GM21367 (cell line): ENCODE results near the gene MTARC2.
A peak's percentile ranks its signal among the peaks of the same experiment; 100 is the strongest.

ENCODE experiments used
- ATAC-seq: cut with Tn5 transposase; IDR thresholded peaks from one replicate; pipeline ENCODE4 v1.9.1; 2021; ENCODE audit not compliant: unreplicated experiment

Gene MTARC2

GRCh38 chr1:220797044-220797443, 48.9 kb downstream of the MTARC2 start:
- no peak for ATAC-seq

- no peak for ATAC-seq
Observed at GRCh38 chr1:220797553-220797952, 49.4 kb downstream of the MTARC2 start.

- ATAC-seq: no peak
Observed at GRCh38 chr1:220798338-220798737, 50.2 kb downstream of the MTARC2 start.

GRCh38 chr1:220800262-220800661, 52.1 kb downstream of the MTARC2 start:
- no peak for ATAC-seq

GRCh38 chr1:220803401-220804201, 55.5 kb downstream of the MTARC2 start:
- no peak for ATAC-seq

- ATAC-seq: no peak
Observed at GRCh38 chr1:220804202-220804586, 56.1 kb downstream of the MTARC2 start.

- ATAC-seq: no peak
Observed at GRCh38 chr1:220806408-220806807, 58.3 kb downstream of the MTARC2 start.

GRCh38 chr1:220807726-220808125, 59.6 kb downstream of the MTARC2 start:
- no peak for ATAC-seq

GRCh38 chr1:220808345-220809186, 60.4 kb downstream of the MTARC2 start:
- no peak for ATAC-seq

GRCh38 chr1:220809187-220809550, 61.0 kb downstream of the MTARC2 start:
- no peak for ATAC-seq

GRCh38 chr1:220809704-220810103, 61.6 kb downstream of the MTARC2 start:
- no peak for ATAC-seq

GRCh38 chr1:220810179-220810653, 62.1 kb downstream of the MTARC2 start:
- peak; percentile 98 for ATAC-seq

GRCh38 chr1:220810963-220811362, 62.8 kb downstream of the MTARC2 start:
- no peak for ATAC-seq

GRCh38 chr1:220811695-220812094, 63.6 kb downstream of the MTARC2 start:
- no peak for ATAC-seq

- ATAC-seq: no peak
Observed at GRCh38 chr1:220812308-220812707, 64.2 kb downstream of the MTARC2 start.

- ATAC-seq: no peak
Observed at GRCh38 chr1:220813013-220813412, 64.9 kb downstream of the MTARC2 start.

GRCh38 chr1:220815409-220815808, 67.3 kb downstream of the MTARC2 start:
- no peak for ATAC-seq

- ATAC-seq: no peak
Observed at GRCh38 chr1:220817907-220818306, 69.8 kb downstream of the MTARC2 start.

GRCh38 chr1:220818421-220819173, 70.5 kb downstream of the MTARC2 start:
- no peak for ATAC-seq

- ATAC-seq: no peak
Observed at GRCh38 chr1:220819467-220820026, 71.4 kb downstream of the MTARC2 start.
